HG03060 (cell line): ENCODE data around the gene CCRL2.
"Not testable (repeated sequence)": the region's sequence is repeated elsewhere in the genome, so short reads cannot be mapped to it uniquely, and the experiment has no call there.

Experiments
- ATAC-seq: cut with Tn5 transposase; IDR thresholded peaks from one replicate; pipeline ENCODE4 v1.9.1; 2021; ENCODE audit warnings: low read depth, moderate number of reproducible peaks; ENCODE audit not compliant: unreplicated experiment

The CCRL2 gene

GRCh38 chr3:46401579-46401978 lies 5.5 kb upstream of the CCRL2 start:
- ATAC-seq = no peak

GRCh38 chr3:46402902-46403301 lies 4.2 kb upstream of the CCRL2 start:
- ATAC-seq = not testable (repeated sequence)

GRCh38 chr3:46405301-46406019 lies 1.6 kb upstream of the CCRL2 start:
- ATAC-seq = no peak

- ATAC-seq = no peak
Measured at GRCh38 chr3:46406443-46406787, 644 bp upstream of the CCRL2 start.

GRCh38 chr3:46407970-46408369 lies 911 bp downstream of the CCRL2 start:
- no peak for ATAC-seq

- no peak for ATAC-seq
Measured at GRCh38 chr3:46408853-46409252, 1.8 kb downstream of the CCRL2 start.

GRCh38 chr3:46409739-46410489 lies 2.9 kb downstream of the CCRL2 start:
- ATAC-seq = no peak

GRCh38 chr3:46410669-46411068 lies 3.6 kb downstream of the CCRL2 start:
- no peak for ATAC-seq

GRCh38 chr3:46411271-46411670 lies 4.2 kb downstream of the CCRL2 start:
- ATAC-seq = no peak

GRCh38 chr3:46412786-46413298 lies 5.8 kb downstream of the CCRL2 start:
- ATAC-seq = no peak

GRCh38 chr3:46413951-46414350 lies 6.9 kb downstream of the CCRL2 start:
- no peak for ATAC-seq

GRCh38 chr3:46414739-46415138 lies 7.7 kb downstream of the CCRL2 start:
- no peak for ATAC-seq

GRCh38 chr3:46416125-46416810 lies 9.2 kb downstream of the CCRL2 start:
- no peak for ATAC-seq

GRCh38 chr3:46416811-46417510 lies 9.9 kb downstream of the CCRL2 start:
- ATAC-seq = no peak

- no peak for ATAC-seq
Measured at GRCh38 chr3:46417841-46418611, 11.0 kb downstream of the CCRL2 start.

GRCh38 chr3:46419816-46420215 lies 12.8 kb downstream of the CCRL2 start:
- no peak for ATAC-seq

GRCh38 chr3:46420931-46421330 lies 13.9 kb downstream of the CCRL2 start:
- ATAC-seq = no peak

GRCh38 chr3:46422617-46423016 lies 15.6 kb downstream of the CCRL2 start:
- no peak for ATAC-seq

- no peak for ATAC-seq
Measured at GRCh38 chr3:46423588-46423987, 16.5 kb downstream of the CCRL2 start.

GRCh38 chr3:46426476-46426875 lies 19.4 kb downstream of the CCRL2 start:
- not testable (repeated sequence) for ATAC-seq
